Measurements from ENCODE around the gene CD93.

Gene CD93, protein sequence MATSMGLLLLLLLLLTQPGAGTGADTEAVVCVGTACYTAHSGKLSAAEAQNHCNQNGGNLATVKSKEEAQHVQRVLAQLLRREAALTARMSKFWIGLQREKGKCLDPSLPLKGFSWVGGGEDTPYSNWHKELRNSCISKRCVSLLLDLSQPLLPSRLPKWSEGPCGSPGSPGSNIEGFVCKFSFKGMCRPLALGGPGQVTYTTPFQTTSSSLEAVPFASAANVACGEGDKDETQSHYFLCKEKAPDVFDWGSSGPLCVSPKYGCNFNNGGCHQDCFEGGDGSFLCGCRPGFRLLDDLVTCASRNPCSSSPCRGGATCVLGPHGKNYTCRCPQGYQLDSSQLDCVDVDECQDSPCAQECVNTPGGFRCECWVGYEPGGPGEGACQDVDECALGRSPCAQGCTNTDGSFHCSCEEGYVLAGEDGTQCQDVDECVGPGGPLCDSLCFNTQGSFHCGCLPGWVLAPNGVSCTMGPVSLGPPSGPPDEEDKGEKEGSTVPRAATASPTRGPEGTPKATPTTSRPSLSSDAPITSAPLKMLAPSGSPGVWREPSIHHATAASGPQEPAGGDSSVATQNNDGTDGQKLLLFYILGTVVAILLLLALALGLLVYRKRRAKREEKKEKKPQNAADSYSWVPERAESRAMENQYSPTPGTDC

DNA sequence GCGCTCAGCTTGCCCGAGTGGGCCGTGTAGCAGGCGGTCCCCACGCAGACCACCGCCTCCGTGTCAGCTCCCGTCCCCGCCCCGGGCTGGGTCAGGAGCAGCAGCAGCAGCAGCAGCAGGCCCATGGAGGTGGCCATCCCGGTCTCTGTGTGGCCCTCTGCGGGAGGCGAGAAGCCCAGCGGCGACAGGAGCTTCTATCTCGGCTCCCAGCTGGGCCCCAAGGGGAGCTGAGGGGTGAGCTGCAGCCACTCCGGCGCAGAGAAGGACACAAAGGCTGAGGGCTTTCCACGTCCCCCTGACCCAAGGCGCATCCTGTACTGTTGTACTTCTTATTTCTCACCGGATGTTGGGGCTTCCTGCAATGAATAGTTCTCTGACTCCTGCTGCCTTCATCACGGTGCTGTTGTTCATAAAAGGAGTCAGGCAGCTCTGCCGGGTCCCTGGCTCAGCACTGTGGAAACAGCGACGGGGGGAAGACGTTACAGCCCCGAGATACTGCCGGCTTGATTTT lies at the start of gene CD93:
TSS of gene CD93 (minus strand) at position 269 of the 511 bp plus-strand sequence. CDS start at position 137, 132 bp downstream.
- no peak for DNase-seq

DNA sequence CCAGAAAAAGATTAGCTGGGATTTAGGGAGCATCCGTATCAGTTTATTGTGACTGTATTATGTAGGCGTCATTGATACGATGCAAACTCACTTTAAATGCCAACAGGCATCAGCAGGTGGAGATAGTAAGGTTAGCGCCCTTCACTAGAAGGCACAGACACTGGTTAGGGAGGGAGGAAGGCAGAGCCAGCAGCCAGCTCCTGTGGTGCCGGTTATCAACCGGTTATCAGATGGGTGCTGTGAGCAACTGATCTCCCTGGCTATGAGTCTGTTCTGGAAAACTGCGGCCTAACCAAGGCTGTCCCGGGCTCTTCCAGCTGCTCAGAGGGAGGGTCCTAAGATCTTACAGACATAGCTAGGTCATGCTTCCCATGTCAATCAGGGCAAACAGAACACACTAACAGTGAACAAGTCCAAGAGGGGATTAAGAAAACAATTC lies 47.5 kb upstream of the CD93 start:
- DNase-seq = peak; percentile 93

DNA sequence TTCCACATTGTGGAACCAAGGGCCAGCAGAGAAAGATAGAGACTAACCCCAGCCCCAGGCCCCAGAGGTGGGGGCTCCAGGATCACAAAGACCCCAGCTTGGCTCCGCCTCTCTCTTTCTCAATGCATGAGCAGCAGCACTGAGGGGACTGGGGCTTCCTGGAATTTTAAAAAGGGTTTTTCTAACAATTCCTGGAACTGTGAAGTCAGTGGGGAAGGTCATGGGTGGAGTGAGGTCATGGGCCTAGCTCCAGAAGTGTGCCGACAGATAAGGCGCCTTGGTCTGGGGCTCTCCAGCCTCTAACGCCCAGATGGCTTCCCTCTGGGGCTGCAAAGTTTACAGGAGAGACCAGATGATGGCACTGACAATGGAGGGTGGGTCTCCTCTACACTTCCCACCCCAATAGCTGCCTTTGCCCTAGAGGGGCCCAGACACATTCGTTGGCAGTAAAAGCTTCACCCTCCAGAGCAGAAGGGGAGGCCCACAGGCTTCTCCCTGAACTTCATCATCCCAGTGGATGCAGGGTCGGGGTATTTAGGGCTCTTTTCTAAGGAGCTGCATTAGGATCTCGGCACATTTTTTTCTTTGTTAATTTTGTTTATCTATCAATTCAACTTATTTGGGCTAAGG lies 46.9 kb upstream of the CD93 start:
- DNase-seq = peak; percentile 99

DNA sequence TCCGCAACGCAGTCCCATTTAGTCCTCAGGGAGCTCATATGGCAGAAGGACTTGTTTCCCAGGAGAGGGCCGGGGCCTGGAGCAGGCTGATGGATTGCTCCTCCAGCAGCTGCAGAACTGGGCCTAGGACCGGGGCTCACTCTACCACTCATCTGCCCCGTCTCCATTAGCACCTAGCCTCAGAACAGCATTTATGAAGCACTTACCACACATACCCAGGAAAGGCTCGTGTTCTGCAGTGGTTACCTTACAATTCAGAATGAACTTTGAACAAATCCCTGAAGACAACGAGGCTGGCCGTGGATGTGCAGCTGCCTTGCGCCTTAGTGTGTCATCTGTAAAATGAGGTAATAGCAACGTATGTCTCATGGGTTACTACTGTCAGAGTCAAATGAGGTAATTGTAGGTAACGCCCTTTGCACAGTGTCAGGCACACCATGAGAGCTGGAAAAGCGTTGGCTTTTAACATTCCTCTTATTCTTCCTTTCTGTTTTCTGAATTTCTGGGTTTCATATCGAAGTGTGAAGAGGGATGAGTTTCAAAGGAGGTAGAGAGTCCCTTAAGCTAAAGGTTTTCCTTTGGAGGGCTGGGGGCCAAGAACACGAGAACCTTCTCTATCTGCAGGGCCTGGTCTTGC lies 46.3 kb upstream of the CD93 start:
- DNase-seq = peak; percentile 89

DNA sequence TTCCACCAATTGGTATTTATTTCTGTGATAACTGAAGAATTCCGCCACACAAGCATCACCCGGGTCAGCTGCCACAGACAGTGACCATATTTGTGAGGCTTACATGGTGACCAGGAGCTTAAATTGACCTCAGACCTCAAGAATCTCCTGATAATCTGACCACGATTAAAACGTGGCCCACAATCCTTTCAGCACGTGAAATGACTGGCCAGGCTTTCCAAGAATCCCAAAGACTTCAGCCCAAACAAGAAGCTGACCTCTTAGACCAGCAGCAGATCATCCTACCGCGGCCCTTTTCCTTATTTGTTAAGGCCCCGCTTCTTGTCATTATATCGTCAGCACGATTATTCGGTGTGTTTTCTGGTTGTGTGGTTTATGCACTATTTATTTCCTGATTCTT lies 45.6 kb upstream of the CD93 start:
- peak; percentile 86 for DNase-seq

DNA sequence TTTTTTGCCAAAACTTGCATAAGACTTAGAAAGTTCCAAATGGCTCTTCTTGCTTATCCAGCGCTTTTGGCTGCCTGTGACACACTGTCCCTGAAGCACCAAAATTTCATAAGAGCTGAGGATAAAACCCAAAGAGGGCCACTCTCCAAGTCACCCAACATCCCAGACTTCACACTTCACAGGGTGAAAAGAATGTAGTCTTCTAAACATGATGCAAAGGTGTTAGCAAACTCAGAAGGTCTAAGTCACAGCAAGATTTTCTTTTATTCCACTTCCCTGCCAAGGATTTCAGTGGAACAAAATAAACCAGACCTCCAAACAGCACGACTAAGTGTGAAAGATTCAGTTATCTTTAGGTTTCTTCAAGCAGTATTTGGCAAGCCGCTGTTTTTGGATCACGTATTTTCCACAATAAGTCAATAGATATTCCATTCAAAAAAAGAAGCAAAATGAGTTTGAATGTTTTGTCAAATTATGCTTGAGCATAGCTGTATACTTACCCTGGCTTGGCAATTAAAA lies 44.6 kb upstream of the CD93 start:
- DNase-seq = no peak

DNA sequence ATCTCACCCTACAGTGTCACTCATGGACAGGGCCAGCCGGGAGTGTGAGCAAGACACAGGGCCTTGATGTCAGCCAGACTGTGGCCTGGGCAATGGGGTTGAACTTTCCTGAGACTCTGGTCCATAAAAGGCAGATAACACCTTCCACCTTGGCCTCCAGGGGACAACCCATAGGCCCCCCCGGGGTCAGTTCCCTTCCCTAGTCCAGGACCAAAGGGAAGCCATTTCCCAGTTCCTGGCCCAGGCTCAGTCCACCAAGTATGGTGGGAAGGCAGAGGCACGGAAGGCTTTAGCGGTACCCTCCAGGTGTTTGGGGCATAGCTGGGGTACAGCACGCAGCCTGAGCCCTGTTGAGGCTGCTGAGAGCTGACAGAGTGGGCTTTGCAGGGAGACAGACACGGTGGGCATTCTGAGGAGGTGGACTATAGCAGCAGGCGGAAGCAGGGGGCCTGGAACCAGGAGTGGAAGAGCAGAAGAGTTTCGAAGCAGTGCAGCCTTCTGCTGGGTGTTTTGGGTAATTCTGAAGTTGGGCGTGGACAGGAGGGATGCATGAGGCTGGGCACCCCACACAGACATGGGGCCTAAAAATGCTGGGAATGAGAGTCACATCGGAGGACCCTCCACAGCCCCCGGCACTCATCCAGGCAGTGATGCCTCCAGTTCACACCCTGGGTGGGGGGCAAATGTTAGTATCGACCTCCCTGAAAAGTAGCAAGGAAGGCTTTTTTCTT lies 43.9 kb upstream of the CD93 start:
- no peak for DNase-seq

DNA sequence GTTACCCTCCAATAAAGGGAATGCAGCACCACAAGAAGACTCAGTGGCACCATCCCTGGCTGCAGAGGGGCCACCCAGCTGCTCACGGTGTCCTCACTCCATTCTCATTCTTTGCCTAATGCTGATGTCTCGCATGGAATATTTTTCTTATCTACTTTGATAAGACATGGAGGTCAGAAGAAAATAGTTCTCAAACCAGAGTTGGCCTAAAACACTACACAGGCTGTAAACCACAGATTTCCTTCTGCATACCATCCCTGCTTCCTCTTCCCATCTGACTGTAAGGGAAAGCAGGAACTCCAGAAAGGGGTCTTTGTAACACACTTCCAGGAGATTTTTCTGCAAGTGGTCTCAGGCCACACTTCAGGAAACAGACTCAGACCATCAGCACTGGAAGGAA lies 43.1 kb upstream of the CD93 start:
- peak; percentile 17 for DNase-seq

DNA sequence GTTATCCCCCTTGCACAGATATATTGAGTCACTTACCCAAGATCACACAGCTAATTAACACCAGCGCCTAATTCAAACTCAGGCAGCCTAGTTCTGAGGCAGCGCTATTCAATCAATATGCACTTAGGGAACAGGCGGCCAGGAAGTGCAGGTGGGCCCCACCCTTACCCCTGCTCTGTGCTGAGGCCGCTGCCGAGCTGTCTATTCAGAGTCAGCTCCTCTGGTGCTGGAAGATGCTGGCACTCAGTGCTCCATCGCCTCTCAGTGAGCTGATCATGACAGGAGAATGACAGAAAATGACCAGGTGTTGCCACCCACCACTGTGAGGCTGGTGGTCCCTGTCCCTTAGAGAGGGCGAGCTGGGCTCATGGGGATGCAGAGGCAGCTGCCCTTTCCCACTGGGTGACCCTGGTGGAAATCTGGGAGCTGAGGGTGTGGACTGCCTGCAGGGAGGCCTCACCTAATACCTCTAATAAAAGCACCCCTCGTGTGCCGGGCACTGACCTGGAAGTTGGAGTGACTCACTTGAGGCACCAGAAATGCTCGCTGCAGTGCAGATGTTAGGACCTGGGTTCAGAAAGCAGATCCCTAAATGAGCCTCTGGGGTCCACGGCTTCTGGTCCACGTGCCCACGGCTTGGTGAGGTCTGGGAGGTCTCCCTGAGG lies 42.5 kb upstream of the CD93 start:
- DNase-seq = no peak

DNA sequence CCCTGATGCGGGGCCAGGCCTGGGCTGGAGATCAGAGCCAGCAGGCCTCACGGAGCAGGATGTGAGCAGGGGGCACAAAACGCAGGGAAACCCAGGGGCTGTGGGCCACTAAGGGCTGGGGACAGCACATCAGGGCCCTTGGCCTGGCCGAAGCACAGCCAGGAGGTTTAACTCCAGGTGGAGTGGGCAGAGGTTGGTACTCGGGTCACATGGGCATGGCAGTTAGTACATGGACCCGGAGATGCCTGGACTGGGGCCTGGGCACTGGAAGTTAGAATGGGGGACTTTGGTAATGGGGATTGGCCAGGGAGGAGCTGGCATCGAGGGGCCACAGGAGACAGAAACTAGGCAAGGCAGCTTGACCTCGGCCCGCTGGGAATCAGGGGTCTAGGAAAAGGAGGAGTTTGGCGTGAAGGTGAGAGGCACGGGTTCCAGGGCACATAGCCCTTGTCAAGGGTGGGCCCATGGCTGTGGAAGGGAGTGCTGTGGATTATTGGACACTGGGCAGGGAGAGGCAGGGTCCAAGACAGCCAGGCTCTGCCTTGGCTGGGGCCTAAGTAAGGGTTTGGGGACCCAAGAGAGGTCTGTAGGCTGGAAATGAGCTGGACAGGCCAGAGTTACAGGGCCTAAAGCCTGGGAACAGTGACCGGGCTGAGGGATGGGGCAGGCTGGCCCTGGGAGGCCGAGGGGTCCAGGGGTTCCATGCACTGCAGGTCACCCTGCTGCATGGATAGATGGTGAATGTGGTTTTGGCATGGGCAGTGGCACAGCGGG lies 41.6 kb upstream of the CD93 start:
- no peak for DNase-seq

DNA sequence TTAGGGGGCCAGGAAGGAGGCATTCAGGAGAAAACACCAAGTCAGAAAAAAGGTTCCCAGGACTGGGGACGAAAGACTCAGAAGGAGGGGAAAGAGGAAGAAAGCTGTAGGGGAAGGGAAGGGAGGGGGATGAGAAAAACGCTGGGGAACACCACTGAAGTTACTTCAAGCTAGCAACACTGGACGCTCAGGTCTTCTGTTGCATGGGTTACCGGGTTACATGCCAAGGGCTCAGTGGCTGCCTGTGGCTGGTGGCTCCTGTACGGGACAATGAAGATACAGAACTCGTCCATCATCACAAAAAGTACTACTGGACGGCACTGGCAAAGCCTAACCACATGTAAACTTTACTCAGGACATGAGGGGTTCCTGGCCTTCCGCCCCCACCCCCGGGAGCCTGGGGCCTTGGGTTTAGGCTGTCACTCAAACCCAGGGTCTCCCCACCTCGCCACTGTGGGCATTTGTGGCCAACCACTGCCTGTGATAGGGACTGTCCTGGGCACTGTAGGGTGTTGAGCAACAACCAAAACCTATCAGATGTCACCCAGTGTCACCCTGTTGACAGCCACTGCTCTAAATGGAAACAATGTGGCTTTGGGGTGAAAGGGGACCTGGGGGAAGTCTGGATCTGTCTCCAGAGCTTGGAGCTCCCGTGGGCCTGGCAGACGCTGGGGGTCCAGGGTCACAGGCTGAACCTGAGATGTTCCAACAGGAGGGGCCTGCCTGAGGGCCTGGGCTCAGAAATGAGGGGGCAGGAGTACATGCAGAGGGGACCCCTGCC lies 40.3 kb upstream of the CD93 start:
- DNase-seq = peak; percentile 40

DNA sequence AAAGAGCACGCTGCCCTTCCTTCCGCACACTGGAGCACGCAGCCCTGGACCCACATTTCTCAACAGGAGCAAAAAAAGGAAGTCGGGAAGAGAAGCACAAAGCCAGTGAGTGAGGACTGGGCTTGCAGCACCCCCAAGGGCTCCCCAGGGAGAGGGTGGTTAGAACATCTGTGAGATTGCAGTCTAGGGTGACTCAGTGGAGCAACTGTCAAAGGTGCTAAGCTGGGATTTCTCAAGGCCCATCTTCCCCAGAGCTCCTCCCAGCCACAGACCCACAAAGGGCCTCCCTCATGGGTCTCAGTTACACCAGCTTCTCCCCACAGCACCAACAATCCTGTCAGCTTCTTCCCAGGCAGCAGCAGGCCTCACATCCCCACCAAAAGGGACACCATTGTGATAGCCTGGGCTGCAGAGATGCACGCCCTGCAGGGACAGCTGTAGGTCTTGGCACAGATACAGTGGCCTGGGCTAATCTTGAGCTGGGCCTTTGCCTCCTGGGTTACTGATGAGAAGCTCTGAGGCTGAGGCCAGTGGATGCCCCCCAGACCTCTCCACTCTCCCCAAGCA lies 39.6 kb upstream of the CD93 start:
- no peak for DNase-seq

DNA sequence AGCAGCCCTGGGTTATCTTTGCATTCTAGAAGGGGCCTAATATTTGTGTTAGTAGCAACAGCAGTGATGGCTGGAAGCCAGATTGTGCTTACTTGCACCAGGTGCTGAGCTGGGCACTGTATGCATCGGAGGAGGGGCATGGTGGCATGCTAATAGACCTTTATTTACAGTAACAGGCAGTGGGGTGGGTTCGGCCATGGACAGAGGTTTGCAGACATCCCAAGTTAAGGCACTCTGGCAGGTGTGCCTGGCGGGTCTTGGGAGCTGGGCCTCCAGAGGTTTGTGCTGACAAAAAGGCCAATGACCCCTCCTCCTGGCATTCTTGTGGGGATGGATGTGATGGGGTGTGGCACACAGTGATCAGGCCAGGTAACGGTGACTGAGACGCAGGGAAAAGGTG lies 39.0 kb upstream of the CD93 start:
- no peak for DNase-seq

DNA sequence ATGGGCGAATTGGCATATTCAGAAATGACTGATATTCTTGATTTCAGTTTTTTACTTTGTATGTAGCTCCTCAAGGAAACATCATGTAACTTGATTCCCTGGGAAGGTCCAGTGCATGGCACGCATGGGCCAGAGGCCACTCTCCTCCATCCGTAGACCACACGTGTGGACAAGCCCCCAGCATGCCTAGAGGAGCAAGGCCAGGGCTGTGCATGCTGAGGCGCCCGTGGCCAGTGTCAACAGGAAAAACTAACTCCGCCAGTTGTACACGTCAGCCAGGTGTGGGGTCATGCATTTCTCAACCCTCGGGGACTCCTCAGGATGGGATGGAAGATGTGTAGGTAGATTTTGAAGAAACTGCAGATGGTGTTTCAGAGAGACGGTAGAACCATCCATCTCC lies 37.8 kb upstream of the CD93 start:
- DNase-seq = no peak

DNA sequence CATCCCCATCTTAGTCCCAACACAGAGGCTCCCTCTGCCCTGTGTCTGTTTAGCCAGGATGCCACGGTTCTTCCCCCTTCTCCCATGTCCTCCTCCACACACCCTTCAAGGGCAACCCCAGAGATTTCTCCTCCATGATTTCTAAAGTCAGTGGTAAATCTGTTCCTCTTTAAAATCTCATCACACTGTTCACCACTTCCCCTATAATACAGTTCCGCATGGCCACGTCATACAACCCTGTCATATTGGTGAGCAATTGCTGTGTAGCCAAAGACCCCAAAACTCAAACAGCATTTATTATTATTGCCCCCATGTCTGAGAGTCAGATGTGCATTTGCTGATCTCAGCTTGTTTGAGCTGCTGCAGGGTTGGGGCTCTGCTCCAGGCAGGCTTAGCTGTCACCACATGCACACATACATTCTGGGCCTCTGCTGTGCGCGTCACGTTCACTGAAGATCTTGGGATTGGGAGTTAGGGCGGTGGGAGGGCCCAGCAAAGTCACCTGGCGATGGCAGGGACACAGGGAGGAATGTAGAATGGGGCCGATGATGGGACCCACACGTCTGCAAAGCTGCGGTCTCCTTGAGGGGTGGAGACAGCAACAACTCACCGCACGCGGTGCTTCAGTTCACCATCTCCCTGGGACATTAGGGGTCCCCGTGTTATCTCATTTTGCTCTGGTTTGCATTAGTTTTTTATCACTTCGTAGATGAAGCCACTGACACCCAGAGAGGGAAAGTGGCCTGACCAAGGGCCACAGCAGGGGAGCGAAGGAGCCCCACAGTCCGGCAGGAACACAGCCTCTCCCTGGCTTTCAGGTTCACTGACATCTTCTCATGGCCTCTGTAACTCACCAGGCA lies 36.9 kb upstream of the CD93 start:
- no peak for DNase-seq

DNA sequence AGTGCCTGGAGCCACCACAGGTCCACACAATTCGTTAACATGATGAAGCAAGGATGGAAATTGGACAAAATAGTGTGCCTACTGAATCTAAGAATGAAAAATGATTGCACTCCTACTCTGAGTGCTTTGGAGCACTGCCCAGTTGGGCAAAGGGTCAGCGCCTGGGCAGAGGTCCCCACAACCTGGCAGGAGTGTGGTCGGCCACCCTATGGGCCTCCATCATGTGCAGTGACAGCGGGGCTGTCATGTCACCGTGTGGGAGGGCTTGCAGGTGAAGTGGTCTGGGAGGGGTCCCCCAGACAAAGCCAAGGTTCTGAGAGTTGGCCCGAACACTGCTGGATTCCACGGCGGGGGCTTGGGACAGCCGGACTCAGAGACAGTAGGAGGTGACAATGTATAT lies 36.2 kb upstream of the CD93 start:
- DNase-seq = no peak

DNA sequence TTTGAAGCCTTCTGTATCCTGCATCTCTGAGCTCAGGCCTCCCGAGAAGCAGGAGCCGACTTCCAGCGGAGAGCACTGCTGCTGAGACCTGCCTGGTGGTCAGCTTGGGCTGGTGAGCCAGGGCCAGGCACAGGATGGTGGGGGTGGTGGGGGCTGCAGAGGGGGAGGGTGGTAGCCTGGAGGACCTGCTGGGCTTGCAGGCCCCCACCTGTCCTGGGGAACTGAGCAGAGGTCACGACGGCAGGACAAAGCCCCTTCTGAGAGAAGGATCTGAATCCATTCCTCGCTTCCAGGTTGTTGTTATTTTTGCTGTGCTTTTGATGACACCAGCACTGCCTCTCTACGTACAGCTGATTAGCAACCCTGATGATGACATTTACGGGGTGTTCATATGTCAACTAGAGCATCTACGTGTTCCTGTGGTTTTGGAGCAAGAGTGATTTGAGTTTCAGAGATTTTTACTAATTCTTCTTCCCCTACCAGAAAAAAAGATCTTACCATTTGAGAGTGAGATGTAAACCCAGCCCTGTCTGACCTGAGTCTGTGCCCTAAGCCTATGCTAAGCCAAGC lies 35.7 kb upstream of the CD93 start:
- DNase-seq = no peak

All from OCI-M1 (cell line).